ENCODE results near the gene KRTAP1-1. TPM values are rescaled to one million over a fixed set of nuclear protein-coding genes. Genes with fewer than 3 reads are reported as not detected.
"Not testable (repeated sequence)": the region's sequence is repeated elsewhere in the genome, so short reads cannot be mapped to it uniquely, and the experiment has no call there.

The KRTAP1-1 gene
- total RNA-seq, 1 experiment from 2014 or later = not detected

DNA sequence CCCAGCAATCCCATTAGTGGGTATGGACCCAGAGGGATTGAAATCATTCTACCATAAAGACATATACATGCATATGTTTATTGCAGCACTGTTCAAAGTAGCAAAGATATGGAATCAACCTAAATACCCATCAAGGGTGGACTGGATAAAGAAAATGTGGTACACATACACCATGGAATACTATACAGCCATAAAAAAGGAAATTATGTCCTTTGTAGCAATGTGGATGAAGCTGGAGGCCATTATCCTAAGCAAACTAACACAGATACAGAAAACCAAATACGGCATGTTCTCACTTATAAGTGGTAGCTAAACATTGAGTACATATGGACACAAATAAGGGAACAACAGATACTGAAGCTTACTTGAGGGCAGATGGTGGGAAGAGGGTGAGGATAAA lies 16.3 kb upstream of the KRTAP1-1 start:
- DNase-seq (ENCODE audit: low read depth, low spot score) (no peak), ATAC-seq (no peak)
- Histone ChIP-seq H2AFZ (ENCODE audit: low read depth, low read length, poor library complexity, severe bottlenecking) (no peak overlapping the region), H3K4me1 (ENCODE audit: control insufficient read depth in 1 of 2, insufficient read depth in 2 of 2, low read length in 2 of 2) (peaks cover 38 to 42% of the 10 kb centered on the region in 2 experiments), H3K27me3 (ENCODE audit: insufficient read depth, low read length) (no peaks in the 10 kb centered on the region), H3K27ac (ENCODE audit: low read depth, low read length) (no peak overlapping the region), H3K9me2 (ENCODE audit: insufficient read depth) (no peaks in the 10 kb centered on the region), H3K4me2 (ENCODE audit: low read length) (no peak overlapping the region), H3K36me3 (ENCODE audit: control insufficient read depth in 1 of 2, insufficient read depth in 2 of 2, low read length in 2 of 2) (peaks cover 0 to 5% of the 10 kb centered on the region in 2 experiments; a peak in 1 of 4 replicates), H4K20me1 (ENCODE audit: insufficient read depth) (no peaks in the 10 kb centered on the region), H3K4me3 (replicated peaks in 1 of 2; ENCODE audit: low read depth in 1 of 2, low read length in 2 of 2) (no peak overlapping the region), H3K9me3 (ENCODE audit: control insufficient read depth in 1 of 2, insufficient read depth in 1 of 2, low read depth in 1 of 2, low read length in 2 of 2) (peaks cover 0 to 16% of the 10 kb centered on the region in 2 experiments; a peak in 1 of 4 replicates), H3K9ac (ENCODE audit: low read length) (no peak overlapping the region), H3K79me2 (ENCODE audit: insufficient read depth, low read length) (no peaks in the 10 kb centered on the region)
- ChIA-PET CTCF (no interaction called here), RAD21 (ENCODE audit: low non-redundant PET in 1 of 2, low total read pairs in 2 of 2, uncharacterized antibody in 2 of 2, unreplicated experiment in 2 of 2) (no interaction called here), POLR2A (no interaction called here)
- no TSS peak for BruUV-seq (replicated peaks)
- intact Hi-C loops (cut with micrococcal nuclease) = no loop called here
- 0 out of 2 replicates have a peak, but pooled peaks have one; percentile 11 for TF ChIP-seq CBX3 (IDR thresholded peaks at IDR 0.05; ENCODE audit: low read depth)
- TF ChIP-seq CEBPB (IDR thresholded peaks at IDR 0.05; ENCODE audit: low read depth) = no peak
- TF ChIP-seq JUND (IDR thresholded peaks at IDR 0.05) = 0 out of 2 replicates have a peak, but pooled peaks have one; percentile 11

GRCh38 chr17:41055130-41055529 lies 13.9 kb upstream of the KRTAP1-1 start, which contains the start of gene KRTAP2-2:
TSS of gene KRTAP2-2 (minus strand) at chr17:41055230. CDS start at chr17:41055211, 19 bp downstream.
- H3K4me3 ChIP-seq (replicated peaks in 1 of 2; ENCODE audit: low read depth in 1 of 2, low read length in 2 of 2); H4K20me1 ChIP-seq (ENCODE audit: insufficient read depth); BruUV-seq (replicated peaks); H2AFZ ChIP-seq (ENCODE audit: low read depth, low read length, poor library complexity, severe bottlenecking); RAD21 ChIA-PET (ENCODE audit: low non-redundant PET in 1 of 2, low total read pairs in 2 of 2, uncharacterized antibody in 2 of 2, unreplicated experiment in 2 of 2); ATAC-seq; H3K9me2 ChIP-seq (ENCODE audit: insufficient read depth); POLR2A ChIA-PET; H3K79me2 ChIP-seq (ENCODE audit: insufficient read depth, low read length); DNase-seq (ENCODE audit: low read depth, low spot score); H3K4me2 ChIP-seq (ENCODE audit: low read length); H3K9ac ChIP-seq (ENCODE audit: low read length); intact Hi-C loops (cut with micrococcal nuclease); H3K27me3 ChIP-seq (ENCODE audit: insufficient read depth, low read length); H3K36me3 ChIP-seq (ENCODE audit: control insufficient read depth in 1 of 2, insufficient read depth in 2 of 2, low read length in 2 of 2); CTCF ChIA-PET; H3K27ac ChIP-seq (ENCODE audit: low read depth, low read length): not testable (repeated sequence)
- peaks cover 14 to 18% of the 10 kb centered on the region in 2 experiments for H3K4me1 ChIP-seq (ENCODE audit: control insufficient read depth in 1 of 2, insufficient read depth in 2 of 2, low read length in 2 of 2)
- peaks cover 0 to 21% of the 10 kb centered on the region in 2 experiments; a peak in 1 of 4 replicates for H3K9me3 ChIP-seq (ENCODE audit: control insufficient read depth in 1 of 2, insufficient read depth in 1 of 2, low read depth in 1 of 2, low read length in 2 of 2)

DNA sequence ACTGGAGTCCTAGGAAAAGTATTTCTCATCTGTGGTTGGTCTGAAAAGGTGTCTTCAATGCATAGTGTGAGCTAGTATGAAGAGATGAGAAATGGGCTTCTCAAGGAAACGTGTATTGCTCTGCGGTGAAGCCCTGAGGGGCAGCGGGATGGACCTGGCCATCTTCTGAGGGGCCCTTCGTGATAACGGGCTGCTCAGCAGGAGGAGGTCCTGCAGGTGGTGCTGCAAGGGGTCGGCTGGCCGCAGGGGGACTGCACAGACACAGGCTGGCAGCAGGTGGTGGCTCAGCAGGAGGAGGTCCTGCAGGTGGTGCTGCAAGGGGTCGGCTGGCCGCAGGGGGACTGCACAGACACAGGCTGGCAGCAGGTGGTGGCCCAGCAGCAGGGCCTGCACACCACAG lies 13.3 kb upstream of the KRTAP1-1 start:
- intact Hi-C loops (cut with micrococcal nuclease); POLR2A ChIA-PET; H3K79me2 ChIP-seq (ENCODE audit: insufficient read depth, low read length); RAD21 ChIA-PET (ENCODE audit: low non-redundant PET in 1 of 2, low total read pairs in 2 of 2, uncharacterized antibody in 2 of 2, unreplicated experiment in 2 of 2); H3K4me3 ChIP-seq (replicated peaks in 1 of 2; ENCODE audit: low read depth in 1 of 2, low read length in 2 of 2); H3K4me2 ChIP-seq (ENCODE audit: low read length); ATAC-seq; CTCF ChIA-PET; H4K20me1 ChIP-seq (ENCODE audit: insufficient read depth); H3K27ac ChIP-seq (ENCODE audit: low read depth, low read length); H3K9me2 ChIP-seq (ENCODE audit: insufficient read depth); BruUV-seq (replicated peaks); H3K36me3 ChIP-seq (ENCODE audit: control insufficient read depth in 1 of 2, insufficient read depth in 2 of 2, low read length in 2 of 2); H2AFZ ChIP-seq (ENCODE audit: low read depth, low read length, poor library complexity, severe bottlenecking); H3K9ac ChIP-seq (ENCODE audit: low read length); H3K27me3 ChIP-seq (ENCODE audit: insufficient read depth, low read length); DNase-seq (ENCODE audit: low read depth, low spot score): not testable (repeated sequence)
- peaks cover 11 to 13% of the 10 kb centered on the region in 2 experiments for H3K4me1 ChIP-seq (ENCODE audit: control insufficient read depth in 1 of 2, insufficient read depth in 2 of 2, low read length in 2 of 2)
- peaks cover 0 to 21% of the 10 kb centered on the region in 2 experiments; a peak in 1 of 4 replicates for H3K9me3 ChIP-seq (ENCODE audit: control insufficient read depth in 1 of 2, insufficient read depth in 1 of 2, low read depth in 1 of 2, low read length in 2 of 2)

Measured in HCT116 (cell line).